Muscle of arm (tissue), 14 donors: ENCODE measurements around the gene PHLDA3. TPM values are rescaled to one million over a fixed set of nuclear protein-coding genes. Genes with fewer than 3 reads are reported as not detected.
A peak's percentile ranks its signal among the peaks of the same experiment; 100 is the strongest.

ENCODE experiments used
- DNase-seq: peaks from one replicate; pipeline ENCODE4 v3.0.0-alpha.2; 2013
- long read RNA-seq, 11 donors: transcript quantifications; one replicate each; lab custom pipeline, GENCODE V29; 2026
- polyA plus RNA-seq, 12 donors: library from polyadenylated mRNA; unstranded; fragments of 120-200 nt; gene quantifications; one replicate each; pipeline ENCODE4 v1.2.1, GENCODE V29; 2013; ENCODE audit not compliant: insufficient read length in 12 of 12

The PHLDA3 gene
- 10 to 100 TPM in 11 of 12 donors, not detected in 1; 13.6 to 22.5 (median 16.8) TPM for polyA plus RNA-seq
- long read RNA-seq, donor 1, transcript PHLDA3-202 (2 exons, 2,640 nt) = major isoform, 10 of 10 reads
- long read RNA-seq, donor 1, partial matches to known transcripts = 0 of 10 reads
- long read RNA-seq, donor 1, other reads (novel, unspliced or antisense) = 0 of 10 reads
- long read RNA-seq, donor 2, transcript PHLDA3-202 (2 exons, 2,640 nt) = major isoform, 11 of 11 reads
- long read RNA-seq, donor 2, partial matches to known transcripts = 0 of 11 reads
- long read RNA-seq, donor 2, other reads (novel, unspliced or antisense) = 0 of 11 reads
- long read RNA-seq, donor 3, partial matches to known transcripts = 0 of 3 reads
- long read RNA-seq, donor 3, other reads (novel, unspliced or antisense) = 0 of 3 reads
- long read RNA-seq, donor 4, transcript PHLDA3-202 (2 exons, 2,640 nt) = major isoform, 7 of 7 reads
- long read RNA-seq, donor 4, partial matches to known transcripts = 0 of 7 reads
- long read RNA-seq, donor 4, other reads (novel, unspliced or antisense) = 0 of 7 reads
- long read RNA-seq, donor 5, transcript PHLDA3-202 (2 exons, 2,640 nt) = major isoform, 17 of 17 reads
- long read RNA-seq, donor 5, partial matches to known transcripts = 0 of 17 reads
- long read RNA-seq, donor 5, other reads (novel, unspliced or antisense) = 0 of 17 reads
- long read RNA-seq, donor 6, transcript PHLDA3-202 (2 exons, 2,640 nt) = major isoform, 8 of 8 reads
- long read RNA-seq, donor 6, partial matches to known transcripts = 0 of 8 reads
- long read RNA-seq, donor 6, other reads (novel, unspliced or antisense) = 0 of 8 reads
- long read RNA-seq, donor 7, transcript PHLDA3-202 (2 exons, 2,640 nt) = major isoform, 5 of 5 reads
- long read RNA-seq, donor 7, partial matches to known transcripts = 0 of 5 reads
- long read RNA-seq, donor 7, other reads (novel, unspliced or antisense) = 0 of 5 reads
- long read RNA-seq, donor 8, transcript PHLDA3-202 (2 exons, 2,640 nt) = major isoform, 16 of 16 reads
- long read RNA-seq, donor 8, partial matches to known transcripts = 0 of 16 reads
- long read RNA-seq, donor 8, other reads (novel, unspliced or antisense) = 0 of 16 reads
- long read RNA-seq, donor 9, transcript PHLDA3-202 (2 exons, 2,640 nt) = major isoform, 8 of 8 reads
- long read RNA-seq, donor 9, partial matches to known transcripts = 0 of 8 reads
- long read RNA-seq, donor 9, other reads (novel, unspliced or antisense) = 0 of 8 reads
- long read RNA-seq, donor 10, transcript PHLDA3-202 (2 exons, 2,640 nt) = major isoform, 10 of 10 reads
- long read RNA-seq, donor 10, partial matches to known transcripts = 0 of 10 reads
- long read RNA-seq, donor 10, other reads (novel, unspliced or antisense) = 0 of 10 reads
- long read RNA-seq, donor 11, transcript PHLDA3-202 (2 exons, 2,640 nt) = major isoform, 5 of 5 reads
- long read RNA-seq, donor 11, partial matches to known transcripts = 0 of 5 reads
- long read RNA-seq, donor 11, other reads (novel, unspliced or antisense) = 0 of 5 reads

DNA sequence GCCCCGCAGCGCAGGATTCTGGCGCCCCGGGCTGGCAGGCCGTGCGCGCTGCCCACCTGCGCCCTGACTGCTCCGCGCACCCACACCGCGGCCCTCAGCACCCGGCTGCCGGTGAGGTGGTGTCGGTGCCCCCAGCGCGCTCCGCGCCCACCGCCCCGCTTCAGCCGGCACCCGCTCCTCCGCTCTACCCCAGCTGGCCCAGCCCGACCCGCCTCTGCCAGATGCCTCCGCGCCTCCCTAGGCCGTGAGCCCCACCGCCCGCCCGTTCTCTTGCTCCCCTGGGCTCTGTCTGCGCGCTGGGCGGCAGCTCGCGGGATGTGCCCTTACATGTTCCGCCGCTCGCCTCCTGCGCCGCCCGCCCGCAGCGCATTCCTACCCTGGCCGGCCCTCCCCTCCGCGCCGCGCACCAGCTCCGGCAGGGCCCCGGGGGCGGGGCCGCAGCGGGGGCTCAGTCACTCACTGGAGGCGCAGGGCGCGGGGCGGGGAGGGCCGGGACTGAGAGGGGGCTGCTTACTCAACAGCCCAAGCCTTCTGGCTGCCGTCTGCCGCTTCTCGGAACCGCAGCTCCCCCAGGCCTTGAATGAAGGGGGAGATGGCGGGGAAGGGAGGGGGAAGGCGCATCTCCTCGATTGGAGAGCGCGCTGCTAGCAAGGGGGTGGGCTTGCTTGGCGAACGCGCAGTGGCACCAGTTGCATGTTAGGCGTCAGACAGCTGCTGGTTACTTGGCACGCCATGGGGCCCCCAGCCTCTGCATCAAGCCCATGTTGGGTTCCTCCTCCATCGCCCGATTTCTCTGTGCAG is at the start of gene PHLDA3:
Gene PHLDA3 (minus strand): TSS at position 345 of the 801 bp plus-strand sequence. CDS start 402 bp downstream, outside the sequence.
- peak; percentile 75 for DNase-seq

GRCh38 chr1:201518071-201518470 is 49.1 kb upstream of the PHLDA3 start:
- no peak for DNase-seq

DNA sequence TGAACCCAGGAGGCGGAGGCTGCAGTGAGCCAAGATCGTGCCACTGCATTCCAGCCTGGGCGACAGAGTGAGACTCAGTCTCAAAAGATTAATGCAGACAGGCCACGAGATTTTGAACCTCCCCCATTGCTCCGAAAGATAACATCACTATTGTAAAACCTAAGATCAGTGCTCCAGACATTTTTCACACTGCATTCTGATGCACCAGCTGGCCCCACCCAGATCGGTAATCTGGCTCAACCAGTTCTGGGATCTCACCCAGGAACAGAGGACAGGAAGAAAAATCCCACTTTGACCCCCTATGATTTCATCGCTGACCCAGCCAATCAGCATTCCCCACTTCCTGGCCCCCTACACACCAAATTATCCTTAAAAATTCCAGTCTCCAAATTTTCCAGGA is 48.6 kb upstream of the PHLDA3 start:
- DNase-seq = no peak

GRCh38 chr1:201516511-201517127 is 47.6 kb upstream of the PHLDA3 start:
- DNase-seq = no peak

GRCh38 chr1:201515895-201516294 is 46.9 kb upstream of the PHLDA3 start:
- no peak for DNase-seq

GRCh38 chr1:201515062-201515750 is 46.2 kb upstream of the PHLDA3 start:
- DNase-seq = no peak

- DNase-seq = no peak
These were observed 45.5 kb upstream of the PHLDA3 start for GRCh38 chr1:201514466-201514865.

DNA sequence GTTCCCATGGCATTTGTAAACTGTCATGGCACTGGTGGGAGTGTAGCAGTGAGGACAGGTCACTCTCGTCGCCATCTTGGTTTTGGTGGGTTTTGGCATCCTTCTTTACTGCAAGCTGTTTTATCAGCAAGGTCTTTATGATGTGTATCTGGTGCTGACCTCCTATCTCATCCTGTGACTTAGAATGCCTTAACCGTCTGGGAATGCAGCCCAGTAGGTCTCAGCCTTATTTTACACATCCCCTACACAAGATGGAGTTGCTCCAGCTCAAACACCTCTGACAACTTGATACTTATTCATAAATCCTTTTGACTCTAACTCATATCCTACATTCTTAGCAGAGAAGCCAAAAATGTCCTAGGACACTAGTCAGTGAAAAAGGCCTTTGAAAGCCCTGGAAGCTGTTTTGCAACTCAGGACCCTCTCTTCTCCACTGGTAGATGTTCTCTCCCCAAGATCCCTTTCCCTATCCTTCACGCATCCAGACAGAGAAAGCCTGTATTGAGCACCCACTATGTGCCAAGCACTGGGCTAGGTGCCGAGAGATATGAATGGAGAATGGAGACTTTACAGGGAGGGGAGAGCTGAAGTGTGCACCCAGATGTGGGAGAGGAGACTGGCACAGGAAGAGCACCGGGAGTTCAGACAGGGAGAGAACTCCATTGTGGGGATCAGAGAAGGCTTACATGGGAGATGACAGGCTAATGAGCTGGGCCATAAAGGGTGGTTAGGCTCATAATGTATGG is 44.7 kb upstream of the PHLDA3 start:
- DNase-seq = no peak

- DNase-seq = peak; percentile 63
These were observed 43.1 kb upstream of the PHLDA3 start for GRCh38 chr1:201511941-201512539.

DNA sequence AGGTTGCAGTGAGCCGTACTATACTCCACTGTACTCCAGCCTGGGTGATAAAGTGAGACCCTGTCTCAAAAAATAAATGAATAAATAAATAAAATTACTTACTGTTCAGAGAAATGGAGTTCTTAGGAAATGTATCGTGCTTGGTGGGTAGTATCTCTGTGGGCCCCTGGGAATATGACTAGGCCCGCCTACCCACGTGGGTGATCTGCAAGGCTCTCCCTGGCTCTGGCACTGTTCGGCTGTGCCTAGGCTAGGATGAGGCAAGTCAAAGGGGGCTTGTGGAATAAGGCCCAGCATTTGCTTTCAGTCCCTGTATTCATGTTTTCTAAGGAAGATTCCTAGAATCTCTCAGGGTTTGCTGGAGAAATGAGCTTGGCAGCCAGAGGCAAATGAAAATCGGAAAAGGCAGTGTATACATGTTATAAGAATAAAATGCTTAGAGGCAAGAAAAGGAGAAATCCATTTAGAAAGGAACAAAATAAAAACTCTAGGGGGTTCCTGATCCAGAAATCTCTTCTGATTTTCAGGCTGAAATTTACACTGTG is 42.5 kb upstream of the PHLDA3 start:
- no peak for DNase-seq

GRCh38 chr1:201510734-201511133 is 41.7 kb upstream of the PHLDA3 start:
- no peak for DNase-seq

DNA sequence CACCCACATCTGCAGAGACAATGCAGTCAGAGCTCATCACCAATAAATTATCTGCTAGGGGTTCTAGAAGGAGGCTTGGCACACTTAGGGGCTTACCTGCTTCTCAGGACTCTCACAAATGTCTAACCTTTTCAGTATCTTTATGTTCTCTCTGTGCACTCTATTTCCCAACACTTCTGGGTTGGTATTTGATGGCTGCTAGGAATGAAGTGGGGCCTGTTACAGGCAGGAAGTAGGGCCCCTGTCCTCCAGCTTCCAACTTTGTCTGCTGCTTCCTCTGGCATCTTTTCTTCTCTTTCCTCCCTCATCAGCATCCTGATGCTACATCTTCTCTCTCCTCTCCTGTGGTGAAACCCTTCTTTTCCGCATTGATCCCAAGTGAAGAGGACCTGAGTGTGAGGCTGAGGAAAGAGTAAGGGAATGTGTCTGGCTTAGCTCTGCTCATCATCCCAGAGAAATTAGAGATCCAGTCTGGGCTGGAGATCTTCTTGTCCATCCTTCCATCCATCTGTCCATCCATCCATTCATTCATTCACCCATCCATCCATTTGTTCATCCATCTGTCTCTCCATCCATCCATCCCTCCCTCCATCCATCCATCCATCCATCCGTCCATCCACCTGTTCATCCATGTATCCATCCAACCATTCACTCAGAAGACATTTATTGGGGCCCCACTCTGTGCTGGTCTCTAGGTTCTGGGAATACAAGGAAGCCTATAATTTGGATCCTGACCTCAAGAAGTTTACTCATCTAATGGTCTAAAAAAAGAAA is 40.8 kb upstream of the PHLDA3 start:
- DNase-seq = no peak

- DNase-seq = no peak
These were observed 39.8 kb upstream of the PHLDA3 start for GRCh38 chr1:201508809-201509208.

DNA sequence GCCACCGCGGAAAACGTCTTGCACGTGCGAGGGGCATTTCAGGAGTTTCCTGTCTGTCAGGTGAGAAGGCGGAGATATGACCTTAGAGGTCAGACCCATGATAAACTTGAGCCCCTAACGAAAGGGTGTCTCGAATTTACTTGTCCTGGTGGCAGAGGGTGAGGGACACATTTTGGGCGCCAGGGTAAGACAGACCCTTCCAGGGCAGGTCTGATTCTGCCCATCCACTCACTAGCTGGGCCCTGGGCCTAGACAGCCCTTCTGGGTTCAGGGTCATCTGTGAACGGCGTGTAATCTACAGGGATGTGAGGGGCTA is 38.3 kb upstream of the PHLDA3 start:
- DNase-seq = no peak

- DNase-seq = peak; percentile 78
These were observed 37.8 kb upstream of the PHLDA3 start, which contains the start of gene CSRP1 for GRCh38 chr1:201506557-201507359. CSRP1 (minus strand) TSS chr1:201507123; CDS start chr1:201496303, 10,820 bp downstream.

- no peak for DNase-seq
These were observed 37.1 kb upstream of the PHLDA3 start for GRCh38 chr1:201506092-201506491.
